ENCODE data around the gene SULT2B1.
A peak's percentile ranks its signal among the peaks of the same experiment; 100 is the strongest.
"Not testable (repeated sequence)": the region's sequence is repeated elsewhere in the genome, so short reads cannot be mapped to it uniquely, and the experiment has no call there.

SULT2B1 gene

GRCh38 chr19:48551437-48552302 is at the start of gene SULT2B1:
Gene SULT2B1, plus strand, starts transcription at chr19:48552172. Its CDS starts 81 bp downstream, at chr19:48552253.
- DNase-seq = peak; percentile 61

- DNase-seq = no peak
Observed at GRCh38 chr19:48502350-48503018, 49.5 kb upstream of the SULT2B1 start.

DNA sequence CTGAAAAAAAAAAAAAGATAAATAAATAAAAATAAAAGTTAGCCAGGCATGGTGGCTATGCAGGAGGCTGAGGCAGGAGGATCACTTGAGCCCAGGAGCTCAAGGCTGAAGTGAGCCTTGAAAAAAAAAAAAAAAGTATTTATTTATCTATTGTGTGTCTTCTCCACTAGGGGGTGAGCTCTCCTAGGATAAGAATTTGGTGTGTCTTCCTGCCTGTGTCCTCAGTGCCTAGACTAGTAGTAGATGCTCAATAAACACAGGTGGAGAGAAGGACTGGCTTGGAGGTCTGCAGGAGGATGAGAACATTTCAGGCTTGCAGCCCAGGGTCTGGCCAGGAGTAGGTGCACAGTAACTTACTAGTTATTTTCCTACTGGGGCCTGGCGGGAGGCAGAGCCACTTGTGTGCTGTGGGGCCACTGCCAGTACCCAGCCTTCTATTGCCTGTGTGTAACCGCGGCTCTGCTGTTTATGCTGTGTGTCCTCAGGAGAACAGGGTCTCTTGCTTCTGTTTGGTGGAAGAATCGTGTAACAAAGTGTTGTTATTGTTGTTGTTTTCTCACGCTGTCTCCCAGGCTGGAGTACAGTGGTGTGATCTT is 45.7 kb upstream of the SULT2B1 start:
- DNase-seq = peak; percentile 57

DNA sequence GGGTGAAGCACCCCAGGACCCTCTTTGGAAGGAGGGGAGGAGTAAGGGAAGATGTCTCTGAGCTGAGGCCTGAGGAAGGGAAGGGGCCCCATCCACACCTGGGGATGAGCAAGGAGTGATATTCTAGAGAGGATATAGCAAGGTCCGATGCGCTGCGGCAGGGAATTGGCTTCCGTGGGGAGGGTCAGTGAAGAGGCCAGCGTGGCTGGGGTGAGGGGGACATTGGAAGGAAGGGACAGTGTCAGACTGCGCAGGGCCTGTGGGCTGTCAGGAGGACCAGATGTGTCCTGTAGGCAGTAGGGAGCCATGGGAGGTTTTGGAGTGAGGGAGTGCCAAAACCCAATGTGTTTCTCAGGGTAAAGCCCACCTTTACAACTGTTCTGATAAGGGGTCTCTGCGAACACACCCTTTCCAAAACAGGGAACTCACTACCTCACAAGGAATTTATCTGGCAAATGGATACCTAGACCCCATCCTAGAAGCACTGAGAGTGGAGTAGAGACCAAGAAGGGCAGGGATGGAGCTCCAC is 44.0 kb upstream of the SULT2B1 start:
- DNase-seq = no peak

DNA sequence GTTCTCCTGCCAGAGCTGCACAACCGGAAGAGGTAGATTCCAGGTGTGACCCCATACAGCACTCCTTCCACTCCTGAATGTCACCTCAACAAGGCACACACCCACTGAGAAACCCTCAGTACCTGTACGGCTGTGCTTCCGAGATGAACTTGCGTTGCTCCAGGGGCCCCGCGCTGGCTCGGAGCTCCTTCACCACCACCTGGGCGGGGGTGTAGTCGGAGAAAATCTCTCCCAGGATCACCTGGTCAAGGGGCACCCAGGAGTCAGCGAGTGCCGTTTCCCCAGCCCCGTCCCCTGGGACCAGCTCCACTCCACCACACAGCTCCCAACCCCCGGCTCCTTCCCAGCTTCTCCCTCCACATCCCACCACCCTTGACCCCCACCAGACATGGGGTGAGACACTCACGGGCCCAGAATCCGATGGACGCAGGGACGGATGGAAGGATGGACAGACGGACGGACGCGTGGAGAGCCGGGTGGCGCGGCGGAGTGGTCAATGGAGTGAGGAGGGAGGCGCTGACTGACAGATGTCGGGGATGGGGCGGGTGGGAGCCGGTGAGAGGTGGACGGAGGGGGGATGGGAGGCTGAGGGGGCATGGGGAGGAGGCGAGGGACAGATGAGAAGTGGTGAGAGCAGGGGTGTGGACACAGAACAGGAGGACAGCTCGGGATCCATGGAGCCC is 43.1 kb upstream of the SULT2B1 start:
- DNase-seq = no peak

- DNase-seq = no peak
Observed at GRCh38 chr19:48509467-48510194, 42.3 kb upstream of the SULT2B1 start.

- peak; percentile 24 for DNase-seq
Observed at GRCh38 chr19:48510421-48511268, 41.3 kb upstream of the SULT2B1 start.

- no peak for DNase-seq
Observed at GRCh38 chr19:48511321-48511731, 40.6 kb upstream of the SULT2B1 start.

- DNase-seq = no peak
Observed at GRCh38 chr19:48511800-48512503, 40.0 kb upstream of the SULT2B1 start, which contains the start of gene LMTK3. Gene LMTK3, minus strand, starts transcription at chr19:48511835. Its CDS starts 259 bp downstream, at chr19:48511576.

GRCh38 chr19:48512504-48513288 is 39.3 kb upstream of the SULT2B1 start:
- DNase-seq = no peak

GRCh38 chr19:48513289-48514122 is 38.5 kb upstream of the SULT2B1 start:
- peak; percentile 50 for DNase-seq

GRCh38 chr19:48514123-48514458 is 37.9 kb upstream of the SULT2B1 start:
- DNase-seq = no peak

GRCh38 chr19:48516536-48516935 is 35.4 kb upstream of the SULT2B1 start:
- DNase-seq = no peak

DNA sequence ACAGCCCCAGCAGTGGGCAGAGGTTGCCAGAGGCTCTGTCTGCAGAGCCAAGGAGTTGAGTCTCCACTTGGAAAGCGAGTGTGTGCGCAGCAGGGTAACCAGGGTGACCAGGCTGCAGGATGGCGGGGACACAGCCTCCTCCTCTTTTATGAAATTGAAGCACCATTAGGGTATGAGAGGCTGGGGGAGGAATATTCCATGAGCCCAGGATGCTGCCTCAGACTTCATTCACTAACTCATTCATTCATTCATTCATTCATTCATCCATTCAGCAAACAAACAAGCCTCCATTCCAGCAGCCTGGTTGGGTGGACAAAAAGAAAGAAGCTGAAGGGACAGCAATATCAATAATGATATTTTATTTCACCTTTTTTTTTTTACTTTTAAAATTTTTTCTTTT is 33.8 kb upstream of the SULT2B1 start:
- DNase-seq = no peak

- DNase-seq = not testable (repeated sequence)
Observed at GRCh38 chr19:48519426-48519825, 32.5 kb upstream of the SULT2B1 start.

DNA sequence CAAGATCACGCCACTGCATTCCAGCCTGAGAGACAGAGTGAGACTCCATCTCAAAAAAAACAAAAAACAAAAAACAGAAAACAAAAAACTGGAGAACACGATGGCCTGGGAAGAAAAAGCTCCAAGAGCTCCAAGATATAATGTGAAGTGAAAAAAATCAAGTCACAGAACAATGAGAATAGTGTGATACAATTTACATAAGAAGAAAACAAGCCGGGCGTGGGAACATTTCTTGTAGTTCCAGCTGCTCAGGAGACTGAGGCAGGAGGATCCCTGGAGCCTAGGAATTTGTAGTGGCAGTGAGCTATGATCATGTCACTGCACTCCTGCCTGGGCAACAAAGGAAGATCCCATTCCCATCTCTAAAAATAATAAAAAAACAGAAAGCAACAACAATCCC is 31.8 kb upstream of the SULT2B1 start:
- DNase-seq = no peak

DNA sequence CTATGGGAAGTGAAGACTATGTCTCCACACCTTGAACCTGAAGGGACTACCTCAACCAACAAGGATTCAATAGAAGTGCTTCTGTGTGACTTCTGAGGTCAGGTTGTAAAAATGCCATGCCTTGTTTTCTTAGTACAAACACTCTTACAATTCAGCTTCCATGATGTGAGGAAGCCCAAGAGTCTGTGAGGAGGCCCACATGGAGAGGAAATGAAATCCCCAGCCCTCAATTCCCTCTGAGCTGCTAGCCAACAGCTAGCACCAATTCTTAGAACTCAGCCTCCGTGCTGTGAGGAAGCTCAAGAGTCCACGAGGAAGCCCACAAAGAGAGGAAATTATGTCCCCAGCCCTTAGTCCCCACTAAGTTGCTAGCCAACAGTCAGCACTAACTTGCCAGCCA is 27.8 kb upstream of the SULT2B1 start:
- no peak for DNase-seq

- DNase-seq = no peak
Observed at GRCh38 chr19:48524732-48525131, 27.2 kb upstream of the SULT2B1 start.

DNA sequence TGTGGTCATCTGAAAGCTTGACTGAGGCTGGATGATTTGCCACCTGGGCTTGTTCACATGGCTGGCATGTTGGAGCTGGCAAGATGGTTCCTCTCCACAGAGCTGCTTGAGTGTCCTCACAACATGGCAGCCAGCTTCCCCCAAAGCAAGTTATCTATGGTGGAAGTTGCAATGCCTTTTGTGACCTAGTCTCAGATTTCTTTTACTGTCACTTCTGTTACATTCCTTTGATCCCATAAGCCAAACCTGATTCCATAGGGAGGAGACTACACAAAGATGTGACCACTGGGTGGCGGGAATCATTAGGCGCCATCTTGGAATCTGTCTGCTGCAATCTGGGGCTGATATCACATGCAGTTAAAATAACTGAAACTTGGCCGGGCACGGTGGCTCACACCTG is 22.8 kb upstream of the SULT2B1 start:
- DNase-seq = no peak
